GM18873 (cell line): ENCODE data around the gene TUBGCP6.

Experiments
- ATAC-seq: cut with Tn5 transposase; IDR thresholded peaks from one replicate; pipeline ENCODE4 v1.9.1; 2021; ENCODE audit warnings: mild to moderate bottlenecking, moderate library complexity, moderate number of reproducible peaks; ENCODE audit not compliant: unreplicated experiment, low FRiP score

Gene TUBGCP6

GRCh38 chr22:50264104-50264745, 19.4 kb upstream of the TUBGCP6 start:
- no peak for ATAC-seq

GRCh38 chr22:50262973-50263617, 18.3 kb upstream of the TUBGCP6 start:
- ATAC-seq, result no peak

- no peak for ATAC-seq
These were observed 17.7 kb upstream of the TUBGCP6 start for GRCh38 chr22:50262460-50262911.

GRCh38 chr22:50261615-50262459, 17.0 kb upstream of the TUBGCP6 start, which contains the start of gene MAPK12:
TSS of gene MAPK12 (minus strand) at chr22:50261683. CDS start at chr22:50261509, 174 bp downstream.
- ATAC-seq, result no peak

GRCh38 chr22:50260801-50261614, 16.2 kb upstream of the TUBGCP6 start:
- ATAC-seq, result no peak

- ATAC-seq, result no peak
These were observed 15.6 kb upstream of the TUBGCP6 start for GRCh38 chr22:50260434-50260800.

- no peak for ATAC-seq
These were observed 14.5 kb upstream of the TUBGCP6 start for GRCh38 chr22:50259302-50259701.

- no peak for ATAC-seq
These were observed 13.8 kb upstream of the TUBGCP6 start for GRCh38 chr22:50258361-50259292.

- ATAC-seq, result no peak
These were observed 12.9 kb upstream of the TUBGCP6 start for GRCh38 chr22:50257451-50258360.

- no peak for ATAC-seq
These were observed 12.2 kb upstream of the TUBGCP6 start for GRCh38 chr22:50257041-50257440.

GRCh38 chr22:50256258-50256862, 11.5 kb upstream of the TUBGCP6 start:
- no peak for ATAC-seq

- ATAC-seq, result no peak
These were observed 10.8 kb upstream of the TUBGCP6 start for GRCh38 chr22:50255607-50256006.

- no peak for ATAC-seq
These were observed 10.3 kb upstream of the TUBGCP6 start for GRCh38 chr22:50255099-50255498.

GRCh38 chr22:50253941-50254340, 9.1 kb upstream of the TUBGCP6 start:
- ATAC-seq, result no peak

- ATAC-seq, result no peak
These were observed 8.5 kb upstream of the TUBGCP6 start for GRCh38 chr22:50253046-50253915.

GRCh38 chr22:50252082-50253045, 7.5 kb upstream of the TUBGCP6 start:
- ATAC-seq, result no peak
